HepG2 (cell line): ENCODE data around the gene MUC21. TPM values are rescaled to one million over a fixed set of nuclear protein-coding genes. Genes with fewer than 3 reads are reported as not detected.

ENCODE experiments used
- ATAC-seq: fragments of 200-7000 bp; cut with Tn5 transposase; 3 replicates; pipeline ENCODE4 v1.9.1; 2020; ENCODE audit warnings: mild to moderate bottlenecking, moderate library complexity
- BruUV-seq: library from RNA; stranded (reverse); fragments of 400-500 nt; replicated peaks from 2 replicates; lab custom pipeline; 2021; lab: Mats Ljungman, UMichigan
- CTCF ChIA-PET: fragments of 300-600 bp; formaldehyde crosslinking; extraction: SDS; loops from one replicate; lab custom pipeline; 2021; ENCODE audit warnings: low total read pairs, inconsistent platforms, low intra/inter-chr PET ratio; lab: Yijun Ruan, JAX
- POLR2A ChIA-PET: fragments of 350-600 bp; sonication (Branson Sonifier 250); formaldehyde crosslinking; loops from one replicate; lab custom pipeline; 2020; ENCODE audit warnings: antibody characterized with exemption, inconsistent platforms; lab: Yijun Ruan, JAX
- DNase-seq: peaks from one replicate; pipeline ENCODE4 v3.0.0-alpha.2; 2015; ENCODE audit warnings: low spot score
- FAIRE-seq: peaks from 3 replicates; lab custom pipeline; 2011; peaks lifted over from hg19 to GRCh38; lab: Jason Lieb, UNC
- H2AFZ ChIP-seq: one replicate; pipeline ENCODE4 v1.6.1; 2011; ENCODE audit warnings: low read length, inconsistent platforms
- H3K27ac ChIP-seq: fragments of 300-600 bp; 3 replicates; pipeline ENCODE4 v1.8.0; 2011; ENCODE audit warnings: mixed run types, mild to moderate bottlenecking, mixed read lengths, low read length, inconsistent platforms; ENCODE audit not compliant: insufficient read depth; ENCODE audit errors: extremely low read length
- H3K27me3 ChIP-seq, 2 experiments: fragments of 200-600 bp in 1 of 2; 2 replicates in 1 of 2; 3 replicates in 1 of 2; pipeline versions ENCODE4 v1.6.0 to v1.8.0; 2011; ENCODE audit warnings: low read length in 2 of 2, mild to moderate bottlenecking in 2 of 2, moderate library complexity in 2 of 2, inconsistent platforms in 1 of 2; ENCODE audit not compliant: insufficient read depth in 2 of 2, control insufficient read depth in 1 of 2
- H3K36me3 ChIP-seq, 2 experiments: fragments of 200-600 bp in 1 of 2; replicated peaks in 1 of 2; 2 replicates in 1 of 2; 3 replicates in 1 of 2; pipeline versions ENCODE4 v1.5.1 to v1.8.0; 2011; ENCODE audit warnings: low read length in 2 of 2, inconsistent platforms in 1 of 2; ENCODE audit not compliant: insufficient read depth in 2 of 2, control insufficient read depth in 1 of 2
- H3K4me1 ChIP-seq: 2 replicates; pipeline ENCODE4 v1.5.1; 2012; ENCODE audit warnings: low read length, inconsistent platforms; ENCODE audit not compliant: insufficient read depth
- H3K4me2 ChIP-seq: 2 replicates; pipeline ENCODE4 v1.6.0; 2011; ENCODE audit warnings: low read depth, low read length, inconsistent platforms
- H3K4me3 ChIP-seq, 3 experiments: fragments of 200-600 bp in 1 of 3; sonication (generic), shearing (Covaris generic) in 1 of 3; replicated peaks in 1 of 3; 2 replicates each; pipeline ENCODE4 v1.5.1; 2011 to 2016; ENCODE audit warnings: low read length in 3 of 3, inconsistent platforms in 2 of 3, low read depth in 2 of 3, mild to moderate bottlenecking in 2 of 3, control low read depth in 1 of 3, mixed read lengths in 1 of 3; ENCODE audit not compliant: insufficient read depth in 1 of 3
- H3K79me2 ChIP-seq: one replicate; pipeline ENCODE4 v1.6.1; 2011; ENCODE audit warnings: low read length, inconsistent platforms; ENCODE audit not compliant: insufficient read depth
- H3K9ac ChIP-seq: 2 replicates; pipeline ENCODE4 v1.6.0; 2011; ENCODE audit warnings: mild to moderate bottlenecking, low read depth, low read length, inconsistent platforms; ENCODE audit not compliant: insufficient read depth
- H3K9me3 ChIP-seq: 2 replicates; pipeline ENCODE4 v1.5.1; 2012; ENCODE audit warnings: mild to moderate bottlenecking, low read length
- H4K20me1 ChIP-seq: 2 replicates; pipeline ENCODE4 v1.6.0; 2011; ENCODE audit warnings: inconsistent platforms, mild to moderate bottlenecking, low read length, moderate library complexity; ENCODE audit not compliant: insufficient read depth
- ARNT2 ChIP-seq: sonication (generic); formaldehyde crosslinking; IDR thresholded peaks from 2 replicates; pipeline ENCODE4 v1.8.0; 2022; ENCODE audit warnings: mild to moderate bottlenecking, low read depth, missing genetic modification reagents, moderate library complexity
- FOXJ3 ChIP-seq: sonication (generic); formaldehyde crosslinking; IDR thresholded peaks from 2 replicates; pipeline ENCODE4 v1.4.0; 2020; ENCODE audit warnings: missing genetic modification reagents, mild to moderate bottlenecking, borderline replicate concordance
- IRF2 ChIP-seq: IDR thresholded peaks from 2 replicates; pipeline ENCODE4 v1.6.1; 2018; ENCODE audit warnings: missing genetic modification reagents, missing compliant biosample characterization
- KDM6A ChIP-seq: IDR thresholded peaks from 2 replicates; pipeline ENCODE4 v1.6.1; 2016; ENCODE audit warnings: low read depth
- KLF9 ChIP-seq: IDR thresholded peaks from 2 replicates; pipeline ENCODE4 v1.6.1; 2016; ENCODE audit warnings: low read depth
- RARA ChIP-seq: IDR thresholded peaks from 2 replicates; pipeline ENCODE4 v1.6.1; 2016; ENCODE audit warnings: missing genetic modification reagents, missing compliant biosample characterization
- RCOR2 ChIP-seq: IDR thresholded peaks from 2 replicates; pipeline ENCODE4 v1.6.1; 2016; ENCODE audit warnings: missing biosample characterization, missing genetic modification reagents
- RFXANK ChIP-seq: IDR thresholded peaks from 2 replicates; pipeline ENCODE4 v1.6.1; 2016
- RXRA ChIP-seq: sonication (generic); formaldehyde crosslinking; IDR thresholded peaks from 2 replicates; pipeline ENCODE4 v1.5.1; 2020; ENCODE audit warnings: missing genetic modification reagents
- SMAD1 ChIP-seq: sonication (generic); formaldehyde crosslinking; IDR thresholded peaks from 2 replicates; pipeline ENCODE4 v1.4.0; 2020; ENCODE audit warnings: missing genetic modification reagents, low read depth, mild to moderate bottlenecking, borderline replicate concordance
- SMAD9 ChIP-seq: sonication (generic); formaldehyde crosslinking; IDR thresholded peaks from 2 replicates; pipeline ENCODE4 v1.5.1; 2020; ENCODE audit warnings: mild to moderate bottlenecking, missing genetic modification reagents
- SMYD3 ChIP-seq: sonication (generic); formaldehyde crosslinking; IDR thresholded peaks from 2 replicates; pipeline ENCODE4 v1.8.1; 2023; ENCODE audit warnings: mild to moderate bottlenecking, missing genetic modification reagents
- ZNF703 ChIP-seq: sonication (generic); formaldehyde crosslinking; IDR thresholded peaks from 2 replicates; pipeline ENCODE4 v1.5.1; 2020; ENCODE audit warnings: missing genetic modification reagents, mild to moderate bottlenecking, moderate library complexity, borderline replicate concordance
- ZSCAN20 ChIP-seq: sonication (generic); formaldehyde crosslinking; IDR thresholded peaks from 2 replicates; pipeline ENCODE4 v1.4.0; 2020; ENCODE audit warnings: missing genetic modification reagents, mild to moderate bottlenecking, borderline replicate concordance
- WGBS: methylation state at CpG from one replicate; pipeline ENCODE4 v1.1.6; 2017; ENCODE audit warnings: low lambda C conversion rate; 5-methylcytosine and 5-hydroxymethylcytosine counted together
- in situ Hi-C: cut with HindIII; loops from 2 replicates; pipeline ENCODE4 v1.10.0; 2017; ENCODE audit warnings: low pct_unique_long_range_greater_than_20kb; ENCODE audit not compliant: extremely low pct_ligation_motif_present
- intact Hi-C: fragments of 100-400 bp; cut with micrococcal nuclease; formaldehyde crosslinking; loops from one replicate; pipeline ENCODE4 v1.10.0; 2022; ENCODE audit not compliant: unreplicated experiment
- polyA plus RNA-seq, 8 experiments: library from polyadenylated mRNA; depleted of rRNA in 3 of 8; stranded (reverse) in 7 of 8; unstranded in 1 of 8; fragments of >200 nt; fragmentation: Illumina TruSeq in 4 of 8; extraction: Trizol in 4 of 8; gene quantifications; 2 replicates each; pipeline versions ENCODE4 v1.2.1 to v1.2.3, GENCODE V29; 2011 to 2016; ENCODE audit warnings: low read depth in 4 of 8, missing spikeins in 1 of 8, mixed read lengths in 1 of 8; ENCODE audit not compliant: insufficient read depth in 1 of 8
- total RNA-seq, 5 experiments: library from RNA; depleted of rRNA; stranded (reverse); fragments of >200 nt; fragmentation: Illumina TruSeq; extraction: Trizol; gene quantifications; 2 replicates each; pipeline ENCODE4 v1.2.3, GENCODE V29; 2016; ENCODE audit warnings: low read depth in 1 of 5
- TF ChIP-seq, protein P1 (sequence below): sonication (generic); formaldehyde crosslinking; IDR thresholded peaks from 2 replicates; pipeline ENCODE4 v1.5.1; 2020; ENCODE audit warnings: missing genetic modification reagents, mild to moderate bottlenecking, borderline replicate concordance
- TF ChIP-seq, protein P2 (sequence below): IDR thresholded peaks from 2 replicates; pipeline ENCODE4 v1.6.1; 2018; ENCODE audit warnings: missing genetic modification reagents, mild to moderate bottlenecking, missing compliant biosample characterization
- TF ChIP-seq, protein P3 (sequence below): IDR thresholded peaks from 2 replicates; pipeline ENCODE4 v1.6.1; 2016; ENCODE audit warnings: missing genetic modification reagents, missing compliant biosample characterization

Gene MUC21
- total and polyA plus RNA-seq, 2 of the 13 experiments (the other 11 are each of a cell fraction or from before 2014, with no cell fraction given): not detected

DNA sequence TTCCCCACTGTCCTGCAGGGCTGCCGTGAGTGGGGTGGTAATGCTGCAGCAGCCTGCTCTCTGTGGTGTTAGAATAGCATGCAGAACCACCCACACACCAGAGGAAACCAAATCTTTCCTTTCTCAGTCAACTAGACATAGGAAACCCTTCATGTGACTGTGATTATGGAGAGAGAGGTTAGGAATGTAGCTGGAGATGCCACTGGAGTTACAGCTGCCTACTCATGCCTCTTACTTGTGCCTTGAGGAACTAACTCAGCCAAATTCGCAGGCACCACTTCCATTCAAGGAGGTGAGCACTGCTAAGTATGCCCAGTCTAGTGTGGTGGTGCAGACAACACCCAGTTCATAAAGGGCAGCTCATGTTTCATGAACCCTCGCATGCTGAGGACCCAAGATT is 54.2 kb downstream of the MUC21 start (continued):
- TF ChIP-seq, protein P1, sequence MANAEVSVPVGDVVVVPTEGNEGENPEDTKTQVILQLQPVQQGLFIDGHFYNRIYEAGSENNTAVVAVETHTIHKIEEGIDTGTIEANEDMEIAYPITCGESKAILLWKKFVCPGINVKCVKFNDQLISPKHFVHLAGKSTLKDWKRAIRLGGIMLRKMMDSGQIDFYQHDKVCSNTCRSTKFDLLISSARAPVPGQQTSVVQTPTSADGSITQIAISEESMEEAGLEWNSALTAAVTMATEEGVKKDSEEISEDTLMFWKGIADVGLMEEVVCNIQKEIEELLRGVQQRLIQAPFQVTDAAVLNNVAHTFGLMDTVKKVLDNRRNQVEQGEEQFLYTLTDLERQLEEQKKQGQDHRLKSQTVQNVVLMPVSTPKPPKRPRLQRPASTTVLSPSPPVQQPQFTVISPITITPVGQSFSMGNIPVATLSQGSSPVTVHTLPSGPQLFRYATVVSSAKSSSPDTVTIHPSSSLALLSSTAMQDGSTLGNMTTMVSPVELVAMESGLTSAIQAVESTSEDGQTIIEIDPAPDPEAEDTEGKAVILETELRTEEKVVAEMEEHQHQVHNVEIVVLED (CRISPR knock-in tag): no peak
- TF ChIP-seq ZNF703 (CRISPR knock-in tag): no peak
- TF ChIP-seq, protein P2, sequence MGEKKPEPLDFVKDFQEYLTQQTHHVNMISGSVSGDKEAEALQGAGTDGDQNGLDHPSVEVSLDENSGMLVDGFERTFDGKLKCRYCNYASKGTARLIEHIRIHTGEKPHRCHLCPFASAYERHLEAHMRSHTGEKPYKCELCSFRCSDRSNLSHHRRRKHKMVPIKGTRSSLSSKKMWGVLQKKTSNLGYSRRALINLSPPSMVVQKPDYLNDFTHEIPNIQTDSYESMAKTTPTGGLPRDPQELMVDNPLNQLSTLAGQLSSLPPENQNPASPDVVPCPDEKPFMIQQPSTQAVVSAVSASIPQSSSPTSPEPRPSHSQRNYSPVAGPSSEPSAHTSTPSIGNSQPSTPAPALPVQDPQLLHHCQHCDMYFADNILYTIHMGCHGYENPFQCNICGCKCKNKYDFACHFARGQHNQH (CRISPR knock-in tag): no peak
- no peak for TF ChIP-seq RXRA (CRISPR knock-in tag)
- no peak for TF ChIP-seq SMAD9 (CRISPR knock-in tag)
- no peak for TF ChIP-seq ZSCAN20 (CRISPR knock-in tag)

DNA sequence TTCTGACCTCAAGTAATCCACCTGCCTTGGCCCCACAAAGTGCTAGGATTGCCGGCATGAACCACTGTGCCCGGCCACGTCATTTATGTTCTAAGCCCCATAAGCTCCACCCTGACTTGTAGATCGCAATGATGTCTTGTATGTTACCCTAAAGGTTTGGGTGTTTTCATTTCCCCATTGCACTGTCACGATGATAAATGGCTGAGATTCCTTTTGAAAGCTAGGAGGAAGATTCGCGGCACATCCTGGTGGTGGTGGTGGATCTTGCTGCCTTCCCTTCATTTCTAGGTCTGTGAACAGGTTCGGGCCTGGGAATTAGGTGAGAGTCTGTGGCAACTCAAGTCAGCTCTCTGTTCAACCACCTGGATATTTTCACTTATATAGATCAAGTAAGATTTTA is 55.0 kb downstream of the MUC21 start:
- in situ Hi-C loops: no loop called here
- ChIA-PET POLR2A (no interaction called here), CTCF (no interaction called here)
- DNase-seq (no peak), FAIRE-seq (no peak), ATAC-seq (no peak)
- no peak overlapping the region for H3K27ac ChIP-seq
- no peak overlapping the region for H2AFZ ChIP-seq
- WGBS: 60% methylated on average over 8 of the region's 8 CpGs
- H3K79me2 ChIP-seq: no peaks in the 10 kb centered on the region
- H3K4me1 ChIP-seq: peaks cover 12% of the 10 kb centered on the region
- TF ChIP-seq RARA (CRISPR knock-in tag) (no peak), FOXJ3 (CRISPR knock-in tag) (no peak), KDM6A (no peak), ARNT2 (CRISPR knock-in tag) (no peak), RCOR2 (CRISPR knock-in tag) (no peak), SMYD3 (CRISPR knock-in tag) (no peak), RFXANK (no peak), SMAD1 (CRISPR knock-in tag) (no peak), IRF2 (CRISPR knock-in tag) (no peak), KLF9 (CRISPR knock-in tag) (no peak)
- TF ChIP-seq, protein P3, sequence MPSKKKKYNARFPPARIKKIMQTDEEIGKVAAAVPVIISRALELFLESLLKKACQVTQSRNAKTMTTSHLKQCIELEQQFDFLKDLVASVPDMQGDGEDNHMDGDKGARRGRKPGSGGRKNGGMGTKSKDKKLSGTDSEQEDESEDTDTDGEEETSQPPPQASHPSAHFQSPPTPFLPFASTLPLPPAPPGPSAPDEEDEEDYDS: no peak
- TF ChIP-seq, all 625 proteins: peak for 0
- Histone ChIP-seq H3K4me2 (no peak overlapping the region), H3K4me3 (no peak overlapping the region), H3K9ac (no peak overlapping the region), H3K9me3 (no peaks in the 10 kb centered on the region), H4K20me1 (no peaks in the 10 kb centered on the region), H3K36me3 (no peaks in the 10 kb centered on the region), H3K27me3 (peaks cover 0 to 10% of the 10 kb centered on the region in 2 experiments; a peak in 2 of 5 replicates)
- BruUV-seq: no TSS peak
- intact Hi-C loops: no loop called here
